ENCODE results near the gene RSAD1. TPM values are rescaled to one million over a fixed set of nuclear protein-coding genes. Genes with fewer than 3 reads are reported as not detected.

RSAD1 gene
- total RNA-seq, 1 donor, result 31.0 TPM

Other genes with a start within 250 kb of the RSAD1 start
- gene TMEM92, start 204.4 kb upstream of the RSAD1 start, total RNA-seq, result 0.27 TPM
- gene XYLT2, start 132.7 kb upstream of the RSAD1 start, total RNA-seq, result 33.7 TPM
- gene MRPL27, start 105.7 kb upstream of the RSAD1 start, total RNA-seq, result 54.7 TPM
- 1.3 TPM for gene EME1, start 105.6 kb upstream of the RSAD1 start, total RNA-seq
- 59.8 TPM for gene LRRC59, start 81.3 kb upstream of the RSAD1 start, total RNA-seq
- 35.8 TPM for gene ACSF2, start 52.6 kb upstream of the RSAD1 start, total RNA-seq
- gene CHAD, start 10.0 kb upstream of the RSAD1 start, total RNA-seq, result under 0.01 TPM
- gene MYCBPAP, start 29.6 kb downstream of the RSAD1 start, total RNA-seq, result 5.4 TPM
- gene EPN3, start 53.9 kb downstream of the RSAD1 start, total RNA-seq, result under 0.01 TPM
- gene SPATA20, start 68.3 kb downstream of the RSAD1 start, total RNA-seq, result 50.9 TPM
- under 0.01 TPM for gene CACNA1G, start 81.9 kb downstream of the RSAD1 start, total RNA-seq
- gene ABCC3, start 156.0 kb downstream of the RSAD1 start, total RNA-seq, result 1.6 TPM
- gene ANKRD40, start 229.1 kb downstream of the RSAD1 start, total RNA-seq, result 11.8 TPM
- 34.5 TPM for gene LUC7L3, start 240.7 kb downstream of the RSAD1 start, total RNA-seq

Data from hematopoietic multipotent progenitor cell (in vitro differentiated cells).